ENCODE measurements around the gene TTC17. TPM values are rescaled to one million over a fixed set of nuclear protein-coding genes. Genes with fewer than 3 reads are reported as not detected.
A peak's percentile ranks its signal among the peaks of the same experiment; 100 is the strongest.
"Not testable (repeated sequence)": the region's sequence is repeated elsewhere in the genome, so short reads cannot be mapped to it uniquely, and the experiment has no call there.

TTC17 gene
- total RNA-seq: 10 to 100 TPM; 49.6 to 60.9 TPM
- long read RNA-seq, donor 1, full-length matches to known transcripts: 4 of 31 reads
- long read RNA-seq, donor 1, partial matches to known transcripts: 8 of 31 reads
- long read RNA-seq, donor 1, other reads (novel, unspliced or antisense): 19 of 31 reads
- long read RNA-seq, donor 2, partial matches to known transcripts: 7 of 13 reads
- long read RNA-seq, donor 2, other reads (novel, unspliced or antisense): 6 of 13 reads

- peak; percentile 98 for DNase-seq (ENCODE audit: low spot score)
- intact Hi-C loops (cut with DNase I): no loop called here
Observed at GRCh38 chr11:43358801-43359421, at the start of gene TTC17. Gene TTC17 (plus strand): TSS chr11:43358920. CDS start chr11:43358955, 35 bp downstream.

GRCh38 chr11:43311791-43312607 lies 46.7 kb upstream of the TTC17 start, which contains the start of gene API5:
Gene API5 (plus strand): TSS chr11:43311996. CDS start chr11:43312128, 132 bp downstream.
- intact Hi-C loops (cut with DNase I): no loop called here
- peak; percentile 97 for DNase-seq (ENCODE audit: low spot score)

- intact Hi-C loops (cut with DNase I): no loop called here
- no peak for DNase-seq (ENCODE audit: low spot score)
Observed at GRCh38 chr11:43315966-43316365, 42.8 kb upstream of the TTC17 start.

GRCh38 chr11:43316451-43316850 lies 42.3 kb upstream of the TTC17 start:
- DNase-seq (ENCODE audit: low spot score): no peak
- intact Hi-C loops (cut with DNase I): no loop called here

- no peak for DNase-seq (ENCODE audit: low spot score)
- intact Hi-C loops (cut with DNase I): no loop called here
Observed at GRCh38 chr11:43327987-43328386, 30.7 kb upstream of the TTC17 start.

GRCh38 chr11:43328482-43328881 lies 30.2 kb upstream of the TTC17 start:
- intact Hi-C loops (cut with DNase I): no loop called here
- DNase-seq (ENCODE audit: low spot score): no peak

GRCh38 chr11:43341159-43341558 lies 17.6 kb upstream of the TTC17 start:
- DNase-seq (ENCODE audit: low spot score): no peak
- intact Hi-C loops (cut with DNase I): no loop called here

- DNase-seq (ENCODE audit: low spot score); intact Hi-C loops (cut with DNase I): not testable (repeated sequence)
Observed at GRCh38 chr11:43351426-43351825, 7.3 kb upstream of the TTC17 start.

GRCh38 chr11:43354311-43354710 lies 4.4 kb upstream of the TTC17 start:
- no peak for DNase-seq (ENCODE audit: low spot score)
- intact Hi-C loops (cut with DNase I): no loop called here

GRCh38 chr11:43356336-43356735 lies 2.4 kb upstream of the TTC17 start:
- DNase-seq (ENCODE audit: low spot score): no peak
- intact Hi-C loops (cut with DNase I): no loop called here

GRCh38 chr11:43358279-43358800 lies 380 bp upstream of the TTC17 start:
- DNase-seq (ENCODE audit: low spot score): no peak

GRCh38 chr11:43359422-43359818 lies 700 bp downstream of the TTC17 start:
- no peak for DNase-seq (ENCODE audit: low spot score)
- intact Hi-C loops (cut with DNase I): no loop called here

More at GRCh38 chr11:43358279-43358800, 380 bp upstream of the TTC17 start:
- intact Hi-C loops (cut with DNase I): no loop called here

GRCh38 chr11:43360361-43361032 lies 1.8 kb downstream of the TTC17 start:
- intact Hi-C loops (cut with DNase I): no loop called here
- no peak for DNase-seq (ENCODE audit: low spot score)

- DNase-seq (ENCODE audit: low spot score): no peak
- intact Hi-C loops (cut with DNase I): no loop called here
Observed at GRCh38 chr11:43366677-43367076, 8.0 kb downstream of the TTC17 start.

- intact Hi-C loops (cut with DNase I): no loop called here
- no peak for DNase-seq (ENCODE audit: low spot score)
Observed at GRCh38 chr11:43367382-43368178, 8.9 kb downstream of the TTC17 start.

- intact Hi-C loops (cut with DNase I): no loop called here
- no peak for DNase-seq (ENCODE audit: low spot score)
Observed at GRCh38 chr11:43376065-43376464, 17.3 kb downstream of the TTC17 start.

- DNase-seq (ENCODE audit: low spot score): no peak
- intact Hi-C loops (cut with DNase I): no loop called here
Observed at GRCh38 chr11:43376594-43376993, 17.9 kb downstream of the TTC17 start.

GRCh38 chr11:43377389-43377788 lies 18.7 kb downstream of the TTC17 start:
- intact Hi-C loops (cut with DNase I): no loop called here
- no peak for DNase-seq (ENCODE audit: low spot score)

- intact Hi-C loops (cut with DNase I): no loop called here
- DNase-seq (ENCODE audit: low spot score): no peak
Observed at GRCh38 chr11:43378897-43379296, 20.2 kb downstream of the TTC17 start.

All from posterior vena cava (tissue), 2 donors.